ENCODE measurements around the gene IRX5. TPM values are rescaled to one million over a fixed set of nuclear protein-coding genes. Genes with fewer than 3 reads are reported as not detected.

The IRX5 gene
- total RNA-seq, 1 donor from 2014 or later: 36.8 TPM

DNA sequence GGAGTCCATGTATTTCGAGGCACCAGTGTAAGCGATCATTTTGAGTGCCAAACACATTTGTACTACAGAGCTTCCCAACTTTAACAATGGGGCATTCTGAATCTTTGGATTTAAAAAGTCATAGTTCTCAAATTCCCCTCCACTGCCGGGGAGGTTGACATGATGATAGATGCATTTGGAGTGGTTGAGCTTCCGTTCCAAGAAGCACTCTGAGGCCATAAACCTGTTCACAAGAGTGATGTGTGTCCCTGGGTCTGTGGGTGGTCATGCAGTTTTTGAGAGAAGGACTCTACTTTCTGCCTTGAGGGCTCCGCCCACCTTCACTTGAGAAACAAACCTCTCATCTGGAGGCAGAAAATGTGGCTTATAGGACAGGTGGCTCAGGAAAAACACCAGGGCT is 43.7 kb downstream of the IRX5 start:
- no peak for DNase-seq
- TF ChIP-seq, protein P1, sequence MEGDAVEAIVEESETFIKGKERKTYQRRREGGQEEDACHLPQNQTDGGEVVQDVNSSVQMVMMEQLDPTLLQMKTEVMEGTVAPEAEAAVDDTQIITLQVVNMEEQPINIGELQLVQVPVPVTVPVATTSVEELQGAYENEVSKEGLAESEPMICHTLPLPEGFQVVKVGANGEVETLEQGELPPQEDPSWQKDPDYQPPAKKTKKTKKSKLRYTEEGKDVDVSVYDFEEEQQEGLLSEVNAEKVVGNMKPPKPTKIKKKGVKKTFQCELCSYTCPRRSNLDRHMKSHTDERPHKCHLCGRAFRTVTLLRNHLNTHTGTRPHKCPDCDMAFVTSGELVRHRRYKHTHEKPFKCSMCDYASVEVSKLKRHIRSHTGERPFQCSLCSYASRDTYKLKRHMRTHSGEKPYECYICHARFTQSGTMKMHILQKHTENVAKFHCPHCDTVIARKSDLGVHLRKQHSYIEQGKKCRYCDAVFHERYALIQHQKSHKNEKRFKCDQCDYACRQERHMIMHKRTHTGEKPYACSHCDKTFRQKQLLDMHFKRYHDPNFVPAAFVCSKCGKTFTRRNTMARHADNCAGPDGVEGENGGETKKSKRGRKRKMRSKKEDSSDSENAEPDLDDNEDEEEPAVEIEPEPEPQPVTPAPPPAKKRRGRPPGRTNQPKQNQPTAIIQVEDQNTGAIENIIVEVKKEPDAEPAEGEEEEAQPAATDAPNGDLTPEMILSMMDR (IDR thresholded peaks at IDR 0.05; ENCODE audit: borderline replicate concordance): no peak
- intact Hi-C loops (cut with micrococcal nuclease): no loop called here
- Histone ChIP-seq H3K4me1 (no peaks in the 10 kb centered on the region), H3K27me3 (ENCODE audit: low read depth) (peaks cover 5% of the 10 kb centered on the region), H3K27ac (replicated peaks) (no peak overlapping the region), H3K9me3 (replicated peaks) (no peaks in the 10 kb centered on the region), H3K4me3 (no peak overlapping the region), H3K36me3 (no peaks in the 10 kb centered on the region)

DNA sequence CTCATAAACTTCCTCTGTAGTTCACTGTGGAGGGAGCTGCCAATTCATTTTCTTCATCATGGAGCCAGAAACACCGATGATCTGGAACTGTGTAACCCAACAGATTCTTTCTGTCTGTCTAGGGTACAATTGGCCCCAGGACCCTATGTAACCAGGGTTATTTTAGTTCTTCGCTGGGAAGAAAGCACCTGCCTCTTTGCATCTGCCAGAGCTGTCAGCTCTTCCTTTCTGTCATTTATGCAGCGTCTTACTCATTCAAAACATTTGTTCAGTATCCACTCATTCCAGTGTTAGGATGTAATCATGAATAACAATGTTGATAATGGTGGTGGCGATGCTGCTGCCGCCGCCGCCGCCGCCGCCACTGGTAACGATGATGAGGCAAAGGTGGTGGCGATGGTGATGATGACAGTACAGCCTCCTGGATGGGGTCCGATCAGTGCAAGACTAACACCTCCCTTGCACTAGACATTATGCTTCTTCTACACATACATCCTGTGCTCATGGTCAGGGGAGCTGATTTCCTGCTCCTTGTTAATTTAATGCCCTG is 46.1 kb downstream of the IRX5 start:
- no peak for DNase-seq
- no peak overlapping the region for H3K4me3 ChIP-seq
- H3K27me3 ChIP-seq (ENCODE audit: low read depth): peaks cover 5% of the 10 kb centered on the region
- no peak overlapping the region for H3K27ac ChIP-seq (replicated peaks)
- no peaks in the 10 kb centered on the region for H3K36me3 ChIP-seq
- H3K4me1 ChIP-seq: no peaks in the 10 kb centered on the region
- no peaks in the 10 kb centered on the region for H3K9me3 ChIP-seq (replicated peaks)
- intact Hi-C loops (cut with micrococcal nuclease): no loop called here
- TF ChIP-seq, protein P1 (IDR thresholded peaks at IDR 0.05; ENCODE audit: borderline replicate concordance): no peak

GRCh38 chr16:54977211-54977610 is 46.5 kb downstream of the IRX5 start:
- H3K27ac ChIP-seq (replicated peaks): no peak overlapping the region
- intact Hi-C loops (cut with micrococcal nuclease): no loop called here
- H3K36me3 ChIP-seq: no peaks in the 10 kb centered on the region
- no peak overlapping the region for H3K4me3 ChIP-seq
- H3K4me1 ChIP-seq: no peaks in the 10 kb centered on the region
- H3K27me3 ChIP-seq (ENCODE audit: low read depth): peaks cover 5% of the 10 kb centered on the region
- TF ChIP-seq, protein P1 (IDR thresholded peaks at IDR 0.05; ENCODE audit: borderline replicate concordance): no peak
- H3K9me3 ChIP-seq (replicated peaks): no peaks in the 10 kb centered on the region
- no peak for DNase-seq

DNA sequence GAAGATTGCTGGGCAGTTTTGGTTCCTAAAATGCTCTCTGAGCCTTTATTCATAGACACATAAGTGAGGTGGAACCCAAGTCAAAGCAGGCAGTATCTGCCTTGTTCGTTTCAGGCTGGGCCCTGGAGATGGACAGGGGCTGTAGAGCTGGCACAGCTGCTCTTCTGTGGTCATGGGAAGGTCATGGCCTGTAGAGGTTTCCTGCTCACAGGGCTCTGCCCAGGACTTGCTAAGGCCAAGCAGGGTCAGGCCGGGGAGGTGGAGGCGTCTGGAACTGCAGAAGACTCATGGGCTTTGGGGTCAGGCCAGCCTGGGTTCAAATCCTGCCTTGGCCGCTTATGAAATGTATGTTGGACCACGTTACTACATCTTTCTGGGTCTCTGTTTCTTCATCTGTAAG is 50.2 kb downstream of the IRX5 start:
- no peaks in the 10 kb centered on the region for H3K27me3 ChIP-seq (ENCODE audit: low read depth)
- no peaks in the 10 kb centered on the region for H3K9me3 ChIP-seq (replicated peaks)
- H3K36me3 ChIP-seq: no peaks in the 10 kb centered on the region
- H3K4me3 ChIP-seq: no peak overlapping the region
- H3K4me1 ChIP-seq: peaks cover 11% of the 10 kb centered on the region
- TF ChIP-seq, protein P1 (IDR thresholded peaks at IDR 0.05; ENCODE audit: borderline replicate concordance): no peak
- H3K27ac ChIP-seq (replicated peaks): no peak overlapping the region
- DNase-seq: no peak
- intact Hi-C loops (cut with micrococcal nuclease): no loop called here

All from left ventricle myocardium inferior (tissue), 1 donor.